PC-9 (cell line): Measurements from ENCODE around the gene PFKM. TPM values are rescaled to one million over a fixed set of nuclear protein-coding genes. Genes with fewer than 3 reads are reported as not detected.
A peak's percentile ranks its signal among the peaks of the same experiment; 100 is the strongest.

Source experiments
- BruUV-seq: library from RNA; stranded (reverse); fragments of 400-500 nt; replicated peaks from 2 replicates; lab custom pipeline; 2021; lab: Mats Ljungman, UMichigan
- CTCF ChIA-PET: fragments of 300-600 bp; sonication (Branson Sonifier 250); formaldehyde crosslinking; loops from one replicate; lab custom pipeline; 2022; ENCODE audit warnings: antibody characterized with exemption; lab: Charles Lee
- POLR2A ChIA-PET: fragments of 300-600 bp; sonication (Branson Sonifier 250); formaldehyde crosslinking; loops from one replicate; lab custom pipeline; 2022; ENCODE audit warnings: antibody characterized with exemption; ENCODE audit not compliant: unreplicated experiment; lab: Charles Lee
- DNase-seq, 2 experiments: peaks; one replicate each; pipeline versions ENCODE4 v3.0.0 to v3.0.0-alpha.2; 2015 to 2022; ENCODE audit warnings: mixed read lengths in 1 of 2
- H2AFZ ChIP-seq: fragments of 200-600 bp; sonication (generic); 2 replicates; pipeline ENCODE4 v1.8.1; 2017; ENCODE audit warnings: antibody characterized with exemption
- H3F3A ChIP-seq: fragments of 200-600 bp; sonication (generic); 2 replicates; pipeline ENCODE4 v1.8.1; 2017; ENCODE audit warnings: antibody characterized with exemption, mild to moderate bottlenecking, low read depth; ENCODE audit not compliant: insufficient read depth
- H3K27ac ChIP-seq: fragments of 200-600 bp; sonication (generic); 2 replicates; pipeline ENCODE4 v1.6.1; 2016; ENCODE audit warnings: mixed run types
- H3K27me3 ChIP-seq: fragments of 200-600 bp; sonication (generic); 2 replicates; pipeline ENCODE4 v1.6.1; 2016; ENCODE audit warnings: low read depth, mixed run types; ENCODE audit not compliant: insufficient read depth
- H3K36me3 ChIP-seq: fragments of 200-600 bp; sonication (generic); 2 replicates; pipeline ENCODE4 v1.6.1; 2016; ENCODE audit warnings: low read depth, mixed run types
- H3K4me1 ChIP-seq: fragments of 200-600 bp; sonication (generic); replicated peaks from 2 replicates; pipeline ENCODE4 v1.6.1; 2016; ENCODE audit warnings: mixed run types; ENCODE audit not compliant: insufficient read depth
- H3K4me2 ChIP-seq: fragments of 200-600 bp; sonication (generic); 2 replicates; pipeline ENCODE4 v1.6.1; 2017; ENCODE audit warnings: mixed run types
- H3K4me3 ChIP-seq: fragments of 200-600 bp; sonication (generic); 2 replicates; pipeline ENCODE4 v1.6.1; 2016; ENCODE audit warnings: mixed run types
- H3K79me2 ChIP-seq: fragments of 200-600 bp; sonication (generic); 2 replicates; pipeline ENCODE4 v1.6.1; 2017; ENCODE audit warnings: low read depth, mixed run types
- H3K9me2 ChIP-seq: fragments of 200-600 bp; sonication (generic); 2 replicates; pipeline ENCODE4 v1.8.1; 2017; ENCODE audit warnings: mild to moderate bottlenecking; ENCODE audit not compliant: insufficient read depth
- H3K9me3 ChIP-seq: fragments of 200-600 bp; sonication (generic); 2 replicates; pipeline ENCODE4 v1.8.1; 2016; ENCODE audit warnings: low read depth; ENCODE audit not compliant: insufficient read depth
- H4K20me1 ChIP-seq: fragments of 200-600 bp; sonication (generic); 2 replicates; pipeline ENCODE4 v1.8.1; 2017; ENCODE audit not compliant: insufficient read depth
- CTCF ChIP-seq: fragments of 200-600 bp; sonication (generic); conservative IDR thresholded peaks from 2 replicates; pipeline ENCODE4 v1.6.1; 2017; ENCODE audit warnings: mixed run types, antibody characterized with exemption, mild to moderate bottlenecking, moderate library complexity
- EZH2 ChIP-seq: fragments of 200-600 bp; sonication (generic); IDR thresholded peaks from 2 replicates; pipeline ENCODE4 v1.8.0; 2017; ENCODE audit warnings: antibody characterized with exemption, low read depth
- intact Hi-C: fragments of 100-400 bp; cut with micrococcal nuclease; formaldehyde crosslinking; loops from one replicate; pipeline ENCODE4 v1.10.0; 2022; ENCODE audit not compliant: unreplicated experiment
- total RNA-seq: library from RNA; stranded (reverse); gene quantifications from 2 replicates; pipeline ENCODE4 v1.2.3, GENCODE V29; 2021

PFKM gene
- total RNA-seq, 1 experiment from 2014 or later: 63.2 TPM

DNA sequence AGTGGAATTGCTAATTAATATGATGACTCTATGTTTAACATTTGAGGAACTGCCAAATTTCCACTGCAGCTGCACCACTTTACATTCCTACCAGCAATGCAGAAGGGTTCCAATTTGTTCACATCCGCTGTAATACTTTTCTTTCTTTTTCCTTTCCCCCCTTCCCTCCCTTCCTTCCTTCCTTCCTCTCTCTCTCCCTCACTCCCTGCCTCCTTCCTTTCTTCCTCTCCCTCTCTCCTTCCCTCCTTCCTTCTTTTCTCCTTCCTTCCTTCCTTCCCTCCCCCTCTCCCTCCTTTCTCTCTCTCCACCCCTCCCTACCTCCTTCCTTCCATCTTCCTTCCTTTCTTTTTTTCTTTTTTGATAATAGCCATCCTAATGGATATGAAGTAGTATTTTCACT, 3.2 kb upstream of the PFKM start:
- no peaks in the 10 kb centered on the region for H3K9me2 ChIP-seq
- intact Hi-C loops: no loop called here
- DNase-seq: no peak
- no peak overlapping the region for H2AFZ ChIP-seq
- no peaks in the 10 kb centered on the region for H3K9me3 ChIP-seq
- peaks cover 21% of the 10 kb centered on the region for H3K4me1 ChIP-seq
- H3K4me2 ChIP-seq: no peak overlapping the region
- H3K27ac ChIP-seq: no peak overlapping the region
- H3K27me3 ChIP-seq: no peaks in the 10 kb centered on the region
- H3F3A ChIP-seq: peaks cover 13% of the 10 kb centered on the region; the same call in 1 of the 2 replicates
- BruUV-seq: no TSS peak
- H3K4me3 ChIP-seq: no peak overlapping the region
- peaks cover 15% of the 10 kb centered on the region for H3K79me2 ChIP-seq
- H3K36me3 ChIP-seq: no peaks in the 10 kb centered on the region
- TF ChIP-seq CTCF (no peak), EZH2 (no peak)
- POLR2A ChIA-PET: interaction anchor here (0.6 kb wide), 1 partner anchor 10 kb away, joined by 4 read pairs; the partner anchor contains the start of gene SENP1
- no peaks in the 10 kb centered on the region for H4K20me1 ChIP-seq
- CTCF ChIA-PET: no interaction called here

DNA sequence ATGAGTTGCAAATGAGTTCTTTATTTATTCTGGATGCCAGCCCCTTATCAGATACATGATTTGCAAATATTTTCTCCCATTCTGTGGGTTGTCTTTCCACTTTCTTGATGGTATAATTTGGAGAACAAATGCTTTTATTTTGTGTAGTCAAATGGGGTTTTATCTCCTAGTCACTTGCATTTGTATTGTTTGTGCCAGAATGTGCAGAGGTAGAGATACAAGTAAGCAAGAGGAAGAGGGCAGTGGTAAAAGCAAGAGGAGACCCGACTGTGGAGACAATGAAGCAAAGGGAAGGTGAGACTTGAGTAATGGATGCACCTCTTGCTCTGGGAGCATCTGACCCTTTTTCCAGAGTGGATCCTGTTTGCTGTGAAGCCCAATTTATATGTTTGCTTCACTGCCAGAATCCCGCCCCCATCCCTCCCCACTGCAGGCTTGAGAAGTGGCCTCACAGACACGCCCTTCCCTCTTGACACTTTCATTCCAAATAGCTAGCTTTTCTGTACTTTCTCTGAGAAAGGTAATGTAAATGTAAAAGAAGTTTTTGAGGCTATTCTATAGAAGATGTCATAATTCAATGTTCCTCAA, 786 bp upstream of the PFKM start:
- peak overlapping the region; percentile 85; the same call in 1 of the 2 replicates for H2AFZ ChIP-seq
- POLR2A ChIA-PET: interaction anchor here (0.6 to 1.2 kb wide), 3 partner anchors 29 to 280 kb away, joined by 4 to 7 read pairs (median 5); no protein-coding TSS in a partner anchor
- intact Hi-C loops: no loop called here
- H3K27ac ChIP-seq: 0 out of 2 replicates have a peak overlapping the region, but pooled peaks have one; percentile 20
- BruUV-seq: no TSS peak
- H3K36me3 ChIP-seq: no peaks in the 10 kb centered on the region
- H3K4me2 ChIP-seq: peak overlapping the region; percentile 90
- H3K27me3 ChIP-seq: no peaks in the 10 kb centered on the region
- peak overlapping the region; percentile 78 for H3K4me3 ChIP-seq
- no peak for DNase-seq
- H3F3A ChIP-seq: peaks cover 13% of the 10 kb centered on the region; the same call in 1 of the 2 replicates
- CTCF ChIA-PET: interaction anchor here (0.6 kb wide), 1 partner anchor 56 kb away, joined by 5 read pairs; no protein-coding TSS in a partner anchor
- TF ChIP-seq CTCF (no peak), EZH2 (no peak)
- no peaks in the 10 kb centered on the region for H3K9me2 ChIP-seq
- peaks cover 18% of the 10 kb centered on the region for H3K4me1 ChIP-seq
- H4K20me1 ChIP-seq: no peaks in the 10 kb centered on the region; the same call in 1 of the 2 replicates
- H3K79me2 ChIP-seq: peaks cover 19% of the 10 kb centered on the region
- H3K9me3 ChIP-seq: no peaks in the 10 kb centered on the region

- Histone ChIP-seq H3K9me3 (no peaks in the 10 kb centered on the region), H3K9me2 (no peaks in the 10 kb centered on the region), H3K4me1 (peaks cover 18% of the 10 kb centered on the region), H2AFZ (peak overlapping the region; percentile 85), H4K20me1 (no peaks in the 10 kb centered on the region; the same call in 1 of the 2 replicates), H3K36me3 (no peaks in the 10 kb centered on the region), H3F3A (peaks cover 13% of the 10 kb centered on the region; the same call in 1 of the 2 replicates), H3K79me2 (peaks cover 19% of the 10 kb centered on the region), H3K4me3 (peak overlapping the region; percentile 78), H3K27ac (no peak overlapping the region), H3K27me3 (no peaks in the 10 kb centered on the region), H3K4me2 (peak overlapping the region; percentile 90)
- no peak for DNase-seq
- BruUV-seq: TSS peak; percentile 46
- ChIA-PET CTCF (no interaction called here), POLR2A (interaction anchor here (0.8 to 1.2 kb wide), 2 partner anchors 14 to 28 kb away, joined by 4 to 6 read pairs; no protein-coding TSS in a partner anchor)
- intact Hi-C loops: no loop called here
- TF ChIP-seq EZH2: no peak
- no peak for TF ChIP-seq CTCF
Measured at GRCh38 chr12:48119834-48120195, 651 bp downstream of the PFKM start.
